Uterus (tissue), 4 donors: ENCODE measurements around the gene DLGAP1. TPM values are rescaled to one million over a fixed set of nuclear protein-coding genes. Genes with fewer than 3 reads are reported as not detected.

Source experiments
- DNase-seq, 2 donors: peaks; one replicate each; pipeline ENCODE4 v3.0.0-alpha.2; 2019 to 2020
- H3K27ac ChIP-seq, 2 donors: fragments of 200-600 bp; sonication (generic); 1 replicate in 1 of 2; 2 replicates in 1 of 2; pipeline ENCODE4 v1.5.1; 2016 to 2018
- H3K27me3 ChIP-seq, 2 donors: fragments of 200-600 bp; sonication (generic); one replicate each; pipeline ENCODE4 v1.5.1; 2018 to 2019; ENCODE audit warnings: control low read depth in 1 of 2
- H3K36me3 ChIP-seq, 2 donors: fragments of 200-600 bp; sonication (generic); one replicate each; pipeline ENCODE4 v1.5.1; 2019; ENCODE audit warnings: control low read depth in 1 of 2
- H3K4me1 ChIP-seq, 2 donors: fragments of 200-600 bp; sonication (generic); one replicate each; pipeline ENCODE4 v1.5.1; 2018 to 2019; ENCODE audit warnings: control low read depth in 1 of 2
- H3K4me3 ChIP-seq, 2 donors: fragments of 200-600 bp; sonication (generic); 1 replicate in 1 of 2; 2 replicates in 1 of 2; pipeline ENCODE4 v1.5.1; 2018 to 2019; ENCODE audit warnings: mild to moderate bottlenecking in 1 of 2
- H3K9me3 ChIP-seq, 2 donors: fragments of 200-600 bp; sonication (generic); one replicate each; pipeline ENCODE4 v1.5.1; 2019; ENCODE audit warnings: control low read depth in 1 of 2
- CTCF ChIP-seq, 4 experiments: fragments of 200-600 bp in 2 of 4; fragments of 450-650 bp in 2 of 4; sonication (generic) in 2 of 4; IDR thresholded peaks; one replicate each; pipeline ENCODE4 v1.5.1; 2016 to 2019; ENCODE audit warnings: antibody characterized with exemption in 4 of 4, mild to moderate bottlenecking in 2 of 4, moderate library complexity in 1 of 4
- POLR2A ChIP-seq, 2 donors: fragments of 450-650 bp; IDR thresholded peaks; one replicate each; pipeline ENCODE4 v1.6.1; 2016; ENCODE audit warnings: antibody characterized with exemption in 2 of 2, mild to moderate bottlenecking in 1 of 2, moderate library complexity in 1 of 2
- intact Hi-C: fragments of 100-400 bp; cut with DNase I; formaldehyde crosslinking; loops from one replicate; pipeline ENCODE4 v1.15.1; 2023; ENCODE audit warnings: low total_unique reads
- total RNA-seq, 4 donors: library from RNA; depleted of rRNA in 3 of 4; stranded (reverse); fragments of >200 nt in 3 of 4; gene quantifications; one replicate each; pipeline versions ENCODE4 v1.1.0 to v1.2.4, GENCODE V29; 2014 to 2023
- donor health status: DM: yes; HTN: yes; CAD: no.

The DLGAP1 gene
- total RNA-seq, 4 donors from 2014 or later = 1.0 to 9.6 (median 3.3) TPM

- Histone ChIP-seq H3K4me3 (no peak overlapping the region), H3K9me3 (no peaks in the 10 kb centered on the region), H3K27ac (no peak overlapping the region), H3K36me3 (no peaks in the 10 kb centered on the region), H3K4me1 (no peaks in the 10 kb centered on the region), H3K27me3 (no peaks in the 10 kb centered on the region)
- TF ChIP-seq CTCF (IDR thresholded peaks at IDR 0.05) = no peak
- no peak for TF ChIP-seq POLR2A (IDR thresholded peaks at IDR 0.05)
- no peak for DNase-seq
- intact Hi-C loops = no loop called here
Observed at GRCh38 chr18:4276953-4277585, 178.0 kb downstream of the DLGAP1 start.

- intact Hi-C loops = no loop called here
- no peaks in the 10 kb centered on the region for H3K27me3 ChIP-seq
- DNase-seq = no peak
- TF ChIP-seq CTCF (IDR thresholded peaks at IDR 0.05) = no peak
- no peak overlapping the region for H3K27ac ChIP-seq
- no peaks in the 10 kb centered on the region for H3K36me3 ChIP-seq
- no peaks in the 10 kb centered on the region for H3K4me1 ChIP-seq
- no peaks in the 10 kb centered on the region for H3K9me3 ChIP-seq
- no peak overlapping the region for H3K4me3 ChIP-seq
Observed at GRCh38 chr18:4271952-4272351, 183.2 kb downstream of the DLGAP1 start.

- no peaks in the 10 kb centered on the region for H3K27me3 ChIP-seq
- no peak overlapping the region for H3K4me3 ChIP-seq
- TF ChIP-seq CTCF (IDR thresholded peaks at IDR 0.05) = no peak
- TF ChIP-seq POLR2A (IDR thresholded peaks at IDR 0.05) = no peak
- DNase-seq = no peak
- no peaks in the 10 kb centered on the region for H3K4me1 ChIP-seq
- no peak overlapping the region for H3K27ac ChIP-seq
- no peaks in the 10 kb centered on the region for H3K9me3 ChIP-seq
- intact Hi-C loops = no loop called here
- no peaks in the 10 kb centered on the region for H3K36me3 ChIP-seq
Observed at GRCh38 chr18:4270988-4271387, 184.1 kb downstream of the DLGAP1 start.

- H3K36me3 ChIP-seq = no peaks in the 10 kb centered on the region
- H3K27ac ChIP-seq = no peak overlapping the region
- H3K27me3 ChIP-seq = no peaks in the 10 kb centered on the region
- H3K9me3 ChIP-seq = no peaks in the 10 kb centered on the region
- no peaks in the 10 kb centered on the region for H3K4me1 ChIP-seq
- intact Hi-C loops = no loop called here
- no peak overlapping the region for H3K4me3 ChIP-seq
- TF ChIP-seq CTCF (IDR thresholded peaks at IDR 0.05) = no peak
- no peak for TF ChIP-seq POLR2A (IDR thresholded peaks at IDR 0.05)
- DNase-seq = no peak
Observed at GRCh38 chr18:4270016-4270415, 185.1 kb downstream of the DLGAP1 start.

- Histone ChIP-seq H3K27me3 (no peaks in the 10 kb centered on the region), H3K4me1 (no peaks in the 10 kb centered on the region), H3K4me3 (no peak overlapping the region), H3K36me3 (no peaks in the 10 kb centered on the region), H3K9me3 (no peaks in the 10 kb centered on the region), H3K27ac (no peak overlapping the region)
- intact Hi-C loops = no loop called here
- DNase-seq = no peak
- TF ChIP-seq POLR2A (IDR thresholded peaks at IDR 0.05) (no peak), CTCF (IDR thresholded peaks at IDR 0.05) (no peak)
Observed at GRCh38 chr18:4267641-4268040, 187.5 kb downstream of the DLGAP1 start.
